T-helper 2 cell (primary cell): ENCODE data around the gene CAMK2B.

ENCODE experiments used
- DNase-seq, 5 experiments: peaks; one replicate each; pipeline versions ENCODE4 v3.0.0 to v3.0.0-alpha.2; 2012 to 2022

CAMK2B gene

DNA sequence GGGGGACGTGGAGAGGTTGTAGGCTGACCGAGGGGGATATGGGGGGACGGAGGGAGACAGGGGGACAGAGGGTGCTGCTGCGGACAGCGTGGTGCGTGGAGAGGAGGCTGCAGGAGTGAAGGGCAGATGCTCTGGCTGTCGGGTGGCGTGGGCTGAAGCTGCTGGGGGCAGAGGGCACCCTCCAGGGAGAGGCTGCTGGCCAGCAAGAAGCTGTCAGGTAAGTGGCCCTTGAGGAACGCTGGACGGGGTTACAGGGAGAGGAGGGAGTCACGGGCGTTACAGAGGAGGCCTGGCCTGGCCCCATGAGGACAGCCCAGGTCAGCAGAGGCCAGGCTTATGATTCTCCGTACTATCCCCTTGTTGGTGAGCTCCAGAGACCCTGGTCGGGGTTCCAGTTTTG lies 97.5 kb downstream of the CAMK2B start:
- DNase-seq: no peak

DNA sequence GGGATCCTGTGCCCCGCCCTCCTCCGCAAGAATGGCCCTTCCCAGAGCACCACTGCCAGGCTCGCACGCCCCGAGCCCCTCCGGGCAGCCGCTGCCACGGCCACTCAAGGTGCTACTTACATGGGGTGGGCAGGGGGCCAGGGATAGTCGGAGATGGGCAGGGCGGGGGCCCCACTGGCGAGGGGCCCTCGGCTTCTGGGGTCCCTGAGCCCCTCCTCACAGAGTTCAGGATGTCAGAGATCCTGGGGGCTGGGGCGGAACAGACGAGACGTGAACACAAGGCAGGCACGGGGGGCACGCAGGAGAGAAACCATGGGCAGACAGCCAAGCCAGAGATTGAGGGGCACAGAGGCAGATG lies 99.0 kb downstream of the CAMK2B start:
- no peak for DNase-seq

GRCh38 chr7:44225566-44226395 lies 99.6 kb downstream of the CAMK2B start:
- peak in 1 of 5 experiments; percentile 2 for DNase-seq

GRCh38 chr7:44224974-44225565 lies 100.3 kb downstream of the CAMK2B start:
- DNase-seq: no peak

GRCh38 chr7:44224080-44224973 lies 101.1 kb downstream of the CAMK2B start:
- DNase-seq: no peak

GRCh38 chr7:44223362-44224079 lies 101.9 kb downstream of the CAMK2B start:
- DNase-seq: no peak

- no peak for DNase-seq
These were observed 102.6 kb downstream of the CAMK2B start for GRCh38 chr7:44222776-44223261.

- DNase-seq: no peak
These were observed 103.3 kb downstream of the CAMK2B start for GRCh38 chr7:44222074-44222473.

- no peak for DNase-seq
These were observed 104.1 kb downstream of the CAMK2B start for GRCh38 chr7:44221231-44221791.

- no peak for DNase-seq
These were observed 104.9 kb downstream of the CAMK2B start for GRCh38 chr7:44220358-44221112.

- DNase-seq: peak in 1 of 5 experiments; percentile 3
These were observed 105.4 kb downstream of the CAMK2B start for GRCh38 chr7:44220046-44220357.

GRCh38 chr7:44219371-44220045 lies 105.9 kb downstream of the CAMK2B start:
- no peak for DNase-seq

DNA sequence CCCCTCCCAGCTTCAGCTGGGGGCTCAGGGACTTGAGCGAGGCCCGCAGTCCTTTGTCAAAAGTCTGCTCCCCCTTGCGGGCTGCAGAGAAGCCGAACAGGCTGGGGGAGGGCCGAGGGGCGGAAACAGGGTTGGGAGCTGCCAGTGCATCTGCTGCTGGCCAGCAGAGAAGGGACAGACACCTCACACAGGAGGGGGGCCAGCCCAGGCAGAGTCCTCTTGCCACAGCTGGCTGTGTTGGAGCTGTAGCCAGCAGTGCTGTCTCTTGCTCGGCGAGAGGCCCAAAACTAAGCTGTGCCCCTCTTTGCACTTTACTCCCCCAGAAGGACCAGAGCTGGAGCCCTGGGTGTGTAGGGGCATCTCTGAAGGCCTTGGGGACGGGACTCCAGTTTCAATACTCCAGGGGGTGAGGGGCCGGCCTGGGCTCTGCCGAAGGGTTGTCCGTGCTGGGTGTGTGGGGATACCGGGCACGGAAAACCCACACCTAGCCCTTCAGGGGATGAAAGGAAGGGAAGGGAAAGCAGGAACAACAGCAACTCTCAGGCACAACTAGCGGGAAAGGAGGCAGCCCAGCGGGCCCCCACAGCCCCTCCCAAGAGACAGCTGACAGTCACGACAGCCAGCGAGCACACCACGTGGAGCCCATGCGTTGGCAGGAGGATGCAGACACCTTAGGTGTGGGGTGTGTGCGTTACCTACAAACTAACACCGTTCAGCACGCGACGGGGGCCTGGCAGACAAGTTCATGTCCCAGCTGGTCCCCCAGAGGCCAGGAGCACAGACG lies 106.8 kb downstream of the CAMK2B start:
- DNase-seq: no peak

DNA sequence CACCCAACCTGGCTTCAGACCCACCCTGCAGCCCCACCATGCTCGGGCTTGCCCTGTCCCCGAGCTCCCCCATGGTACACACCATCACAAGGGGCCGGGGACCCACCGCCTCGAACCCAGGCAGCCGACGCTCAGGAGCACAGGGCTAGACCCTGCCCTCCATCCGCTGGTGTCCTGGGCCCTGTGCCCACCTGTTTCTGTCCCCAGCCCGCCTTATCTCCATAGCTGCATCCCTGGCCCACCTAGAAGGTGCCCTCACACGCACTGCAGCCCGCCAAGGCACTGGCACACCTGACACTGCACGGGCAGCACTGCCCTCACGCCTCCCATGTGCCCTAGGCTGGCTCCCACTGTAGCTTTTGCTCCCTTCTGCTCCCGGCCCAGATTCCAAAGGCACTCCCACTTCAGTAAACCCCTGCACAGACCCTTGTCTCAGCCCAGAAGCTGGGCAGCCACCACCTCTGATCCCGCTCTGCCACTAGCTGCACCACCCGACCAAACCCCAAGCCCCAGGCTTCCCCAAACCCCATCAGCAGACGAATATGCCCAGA lies 107.5 kb downstream of the CAMK2B start:
- no peak for DNase-seq

DNA sequence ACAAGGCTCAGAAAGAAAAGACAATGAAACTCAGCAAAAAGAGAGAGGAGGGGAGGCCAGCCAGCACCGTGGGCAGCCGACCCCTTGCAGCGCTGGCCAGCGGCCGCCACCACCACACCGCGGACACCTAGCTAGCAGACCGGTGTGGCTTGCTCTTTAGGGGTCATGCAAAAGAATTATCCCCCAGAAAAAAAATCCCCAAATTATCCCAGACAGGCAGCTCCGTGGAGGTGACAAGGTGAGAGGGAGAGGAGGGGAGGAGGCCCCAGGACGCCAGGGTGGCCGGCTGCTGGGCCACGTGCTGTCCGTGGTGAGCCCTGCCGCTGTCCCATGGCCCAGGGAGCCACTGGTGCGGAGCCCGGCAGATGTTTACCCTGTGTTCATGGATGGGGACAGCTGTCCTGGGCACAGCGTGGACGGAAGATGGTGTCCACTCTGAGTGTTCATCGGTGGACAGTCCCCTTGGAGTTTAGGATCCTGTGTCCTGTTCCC lies 108.1 kb downstream of the CAMK2B start:
- no peak for DNase-seq

- DNase-seq: no peak
These were observed 108.7 kb downstream of the CAMK2B start for GRCh38 chr7:44216521-44217222.

GRCh38 chr7:44216019-44216418 lies 109.4 kb downstream of the CAMK2B start:
- DNase-seq: no peak

DNA sequence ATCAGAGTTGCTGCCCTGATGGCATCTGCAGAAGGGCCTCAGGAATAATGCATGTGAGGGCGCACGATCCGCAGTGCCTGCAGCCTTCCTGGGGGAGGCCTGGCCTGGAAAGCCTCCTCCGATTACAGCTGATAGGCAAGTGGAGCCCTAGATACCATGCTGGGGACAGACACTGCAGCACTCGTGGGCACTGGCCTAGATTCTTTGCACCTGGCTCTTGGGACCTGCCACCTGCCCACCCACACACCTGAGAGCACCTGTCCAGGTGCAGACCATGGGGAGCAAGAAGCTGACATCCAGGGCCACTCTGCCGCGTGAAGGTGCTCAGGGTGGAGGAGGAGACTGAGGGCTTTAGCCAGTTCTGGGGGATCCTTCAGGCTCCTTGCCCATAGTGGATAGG lies 109.9 kb downstream of the CAMK2B start:
- DNase-seq: no peak

DNA sequence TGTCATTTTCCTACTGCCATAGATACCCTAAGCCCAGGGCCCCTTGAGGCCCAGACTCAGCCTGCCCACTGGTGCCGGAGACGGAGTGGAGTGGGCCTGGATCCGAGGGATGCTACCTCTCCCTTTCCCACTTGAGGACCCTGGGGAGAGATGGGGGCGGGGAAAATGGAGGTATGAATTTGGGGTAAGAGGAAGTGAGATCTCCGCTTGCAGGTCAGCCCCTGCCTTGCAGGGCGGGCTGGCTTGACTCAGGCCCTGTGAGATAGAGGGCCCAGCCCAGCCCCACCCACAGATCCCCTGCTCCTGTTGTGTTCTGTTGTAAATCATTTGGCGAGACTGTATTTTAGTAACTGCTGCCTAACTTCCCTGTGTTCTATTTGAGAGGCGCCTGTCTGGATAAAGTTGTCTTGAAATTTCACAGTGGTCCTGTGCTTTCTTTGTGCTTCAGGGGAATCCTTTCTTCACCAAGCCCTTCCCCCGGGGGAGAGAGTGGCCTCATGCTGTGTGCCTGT lies 111.5 kb downstream of the CAMK2B start:
- no peak for DNase-seq
